Measurements from ENCODE around the gene ELP4.

Gene ELP4

GRCh38 chr11:31815711-31816467, 306.3 kb downstream of the ELP4 start:
- DNase-seq, result no peak

GRCh38 chr11:31816468-31817053, 307.0 kb downstream of the ELP4 start:
- DNase-seq, result no peak

GRCh38 chr11:31817054-31817620, 307.6 kb downstream of the ELP4 start:
- DNase-seq, result peak; percentile 22

GRCh38 chr11:31817621-31818424, 308.3 kb downstream of the ELP4 start:
- DNase-seq, result no peak

GRCh38 chr11:31818425-31818755, 308.8 kb downstream of the ELP4 start:
- DNase-seq, result no peak

- DNase-seq, result no peak
These were observed 309.3 kb downstream of the ELP4 start for GRCh38 chr11:31818874-31819331.

- DNase-seq, result no peak
These were observed 310.3 kb downstream of the ELP4 start for GRCh38 chr11:31819621-31820437.

GRCh38 chr11:31820438-31820818, 310.9 kb downstream of the ELP4 start:
- no peak for DNase-seq

GRCh38 chr11:31821235-31821764, 311.7 kb downstream of the ELP4 start:
- no peak for DNase-seq

GRCh38 chr11:31821766-31822165, 312.2 kb downstream of the ELP4 start:
- DNase-seq, result no peak

GRCh38 chr11:31822175-31822926, 312.8 kb downstream of the ELP4 start:
- DNase-seq, result no peak

- DNase-seq, result no peak
These were observed 313.5 kb downstream of the ELP4 start for GRCh38 chr11:31822927-31823643.

GRCh38 chr11:31823644-31824331, 314.2 kb downstream of the ELP4 start:
- no peak for DNase-seq

GRCh38 chr11:31824332-31824878, 314.8 kb downstream of the ELP4 start:
- DNase-seq, result no peak

- no peak for DNase-seq
These were observed 315.6 kb downstream of the ELP4 start for GRCh38 chr11:31824879-31825837.

GRCh38 chr11:31825838-31826484, 316.4 kb downstream of the ELP4 start:
- no peak for DNase-seq

GRCh38 chr11:31826536-31827438, 317.2 kb downstream of the ELP4 start:
- DNase-seq, result no peak

Data from NCI-H2171 (cell line).